GM21786 (cell line): ENCODE results near the gene MOK.

Source experiments
- ATAC-seq: cut with Tn5 transposase; IDR thresholded peaks from one replicate; pipeline ENCODE4 v1.9.1; 2021; ENCODE audit not compliant: unreplicated experiment

MOK gene

GRCh38 chr14:102226356-102227125 lies 78.4 kb downstream of the MOK start:
- no peak for ATAC-seq

DNA sequence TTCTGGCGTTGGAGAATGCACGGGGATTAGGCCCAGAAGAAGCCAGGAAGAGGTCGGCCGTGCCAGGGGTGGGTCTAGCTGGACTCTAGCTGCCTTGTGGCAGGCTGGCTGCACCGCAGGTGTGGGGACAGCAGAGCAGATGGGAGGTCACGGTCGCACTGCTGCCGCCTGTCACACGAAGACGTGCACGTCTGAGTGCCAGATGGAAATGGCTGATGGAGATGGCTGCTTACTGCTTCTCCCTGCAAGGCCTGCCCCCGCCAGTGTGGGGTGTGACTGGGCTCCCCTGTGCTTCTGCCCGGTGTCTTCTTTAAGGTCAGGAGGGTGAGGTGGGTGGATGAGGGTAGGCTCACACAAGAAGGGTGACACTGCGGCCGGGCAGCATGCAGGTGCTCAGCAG lies 79.0 kb downstream of the MOK start:
- ATAC-seq: no peak

DNA sequence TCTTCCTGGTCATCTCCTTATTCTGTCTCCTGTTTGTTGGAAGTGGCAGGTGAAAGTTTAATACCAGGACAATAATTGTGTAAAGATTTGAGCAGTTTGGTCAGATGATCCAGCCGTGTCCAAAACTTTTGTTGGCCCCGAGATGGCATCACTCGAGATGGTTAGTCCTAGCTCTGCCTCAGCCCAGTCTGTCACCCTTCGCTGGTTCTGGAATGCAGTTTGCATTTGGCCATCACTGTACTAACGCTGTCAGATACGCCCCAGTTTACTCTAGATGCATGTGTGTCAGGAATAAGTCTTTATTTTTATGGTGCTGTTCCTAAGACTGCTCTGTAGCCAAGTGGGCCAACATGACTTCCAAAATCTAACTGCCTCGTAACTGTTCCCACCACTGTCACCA lies 79.6 kb downstream of the MOK start:
- no peak for ATAC-seq

DNA sequence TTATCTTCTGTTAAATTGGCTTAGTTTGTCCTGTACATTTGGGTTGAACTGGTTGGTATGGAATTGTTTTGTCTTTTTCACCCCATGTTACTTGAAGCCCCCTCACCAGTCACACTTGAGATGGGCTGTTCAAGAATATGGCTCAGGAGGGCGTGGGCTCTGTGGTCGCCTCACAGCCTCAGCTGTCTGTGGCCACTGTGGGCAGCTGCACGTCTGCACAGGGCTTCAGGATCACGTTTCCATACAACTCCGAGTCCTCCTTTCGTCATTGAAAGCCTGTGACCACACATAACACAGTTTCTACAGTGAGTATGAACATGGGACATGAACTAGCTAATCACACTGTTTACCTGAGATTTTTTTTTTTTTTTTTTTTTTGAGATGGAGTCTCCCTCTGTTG lies 81.3 kb downstream of the MOK start:
- no peak for ATAC-seq

- ATAC-seq: no peak
Measured at GRCh38 chr14:102222751-102223150, 82.2 kb downstream of the MOK start.

- ATAC-seq: no peak
Measured at GRCh38 chr14:102222009-102222575, 82.9 kb downstream of the MOK start.

DNA sequence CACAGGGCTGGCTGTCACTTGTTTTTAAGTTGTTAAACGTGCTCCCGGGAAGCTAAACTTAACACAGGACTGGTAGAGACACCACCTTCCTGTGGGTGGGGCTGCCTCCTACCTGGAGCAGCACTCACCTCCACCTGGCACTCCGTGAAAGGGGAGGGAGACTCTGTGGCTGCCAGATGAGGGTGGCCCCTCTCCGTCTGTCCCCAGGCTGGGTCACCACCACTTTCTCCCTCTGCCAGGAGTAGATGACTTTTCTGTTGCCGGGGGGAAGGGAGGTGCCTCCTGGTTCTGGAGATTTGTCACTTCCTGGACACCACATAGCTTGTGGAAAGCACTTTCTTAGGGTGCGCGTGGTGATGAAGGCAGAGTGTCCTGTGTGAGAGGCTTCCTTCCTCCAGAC lies 83.9 kb downstream of the MOK start:
- ATAC-seq: no peak

DNA sequence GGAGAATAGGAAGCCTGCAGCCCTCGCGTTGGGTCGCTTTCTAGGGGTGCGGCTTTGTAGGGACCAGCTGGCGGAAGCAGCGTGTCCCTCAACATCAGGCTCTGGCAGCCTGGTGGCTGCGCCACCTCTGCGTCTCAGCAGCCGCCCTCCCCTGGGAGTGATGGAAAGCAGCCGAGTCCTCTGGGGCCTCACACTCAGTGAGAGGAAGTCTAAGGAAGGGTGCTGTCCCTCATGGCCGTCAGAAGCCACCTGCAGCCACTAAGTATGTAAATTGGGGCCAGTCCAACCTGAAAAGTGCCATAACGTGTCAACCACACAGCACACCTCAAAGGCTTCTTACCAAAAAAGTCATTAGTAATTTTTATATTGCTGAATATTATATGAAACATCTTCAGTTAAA lies 84.9 kb downstream of the MOK start:
- ATAC-seq: peak; percentile 98

- no peak for ATAC-seq
Measured at GRCh38 chr14:102219316-102219715, 85.6 kb downstream of the MOK start.

GRCh38 chr14:102218688-102219087 lies 86.3 kb downstream of the MOK start:
- ATAC-seq: no peak

- no peak for ATAC-seq
Measured at GRCh38 chr14:102217987-102218421, 87.0 kb downstream of the MOK start.

DNA sequence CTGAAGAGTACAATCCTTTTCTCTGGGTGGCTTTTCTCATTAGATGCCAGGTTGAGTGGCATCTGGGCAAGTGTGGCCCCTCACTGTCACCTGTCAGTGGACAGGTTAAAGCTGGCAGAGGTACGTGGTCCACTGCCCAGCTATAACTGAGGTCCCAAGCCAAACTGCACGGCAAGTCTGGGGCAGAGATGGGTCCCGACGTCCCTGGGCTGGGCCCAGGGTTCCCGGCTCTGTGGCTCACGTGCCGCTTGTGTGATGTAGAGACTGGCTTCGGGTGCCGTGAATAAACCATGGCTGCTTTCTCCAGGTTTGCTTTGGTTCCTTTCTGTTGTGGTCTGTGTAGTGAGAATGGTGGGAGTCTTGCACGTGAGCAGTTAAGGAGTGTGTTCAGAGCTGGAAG lies 87.6 kb downstream of the MOK start:
- no peak for ATAC-seq

- no peak for ATAC-seq
Measured at GRCh38 chr14:102215576-102216250, 89.3 kb downstream of the MOK start.

DNA sequence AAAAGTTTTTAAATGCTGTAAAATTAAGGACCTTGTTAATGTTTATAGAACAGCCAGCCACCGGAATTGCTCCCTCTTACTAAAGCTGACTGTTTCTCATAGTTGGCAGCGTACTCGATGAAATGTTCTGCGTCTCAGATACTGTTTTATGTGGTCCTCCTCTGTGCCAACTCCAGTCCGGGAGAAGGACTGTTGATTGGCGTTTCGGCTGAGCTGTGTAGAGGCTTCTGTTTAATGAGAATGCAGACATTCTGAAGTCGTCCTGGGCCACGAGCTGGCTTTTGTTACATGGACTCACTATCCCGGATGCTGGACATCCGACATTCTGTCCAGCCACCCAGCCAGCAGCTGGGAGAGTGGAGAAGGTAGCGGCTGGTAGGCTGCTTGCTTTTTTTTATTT lies 89.9 kb downstream of the MOK start:
- no peak for ATAC-seq

DNA sequence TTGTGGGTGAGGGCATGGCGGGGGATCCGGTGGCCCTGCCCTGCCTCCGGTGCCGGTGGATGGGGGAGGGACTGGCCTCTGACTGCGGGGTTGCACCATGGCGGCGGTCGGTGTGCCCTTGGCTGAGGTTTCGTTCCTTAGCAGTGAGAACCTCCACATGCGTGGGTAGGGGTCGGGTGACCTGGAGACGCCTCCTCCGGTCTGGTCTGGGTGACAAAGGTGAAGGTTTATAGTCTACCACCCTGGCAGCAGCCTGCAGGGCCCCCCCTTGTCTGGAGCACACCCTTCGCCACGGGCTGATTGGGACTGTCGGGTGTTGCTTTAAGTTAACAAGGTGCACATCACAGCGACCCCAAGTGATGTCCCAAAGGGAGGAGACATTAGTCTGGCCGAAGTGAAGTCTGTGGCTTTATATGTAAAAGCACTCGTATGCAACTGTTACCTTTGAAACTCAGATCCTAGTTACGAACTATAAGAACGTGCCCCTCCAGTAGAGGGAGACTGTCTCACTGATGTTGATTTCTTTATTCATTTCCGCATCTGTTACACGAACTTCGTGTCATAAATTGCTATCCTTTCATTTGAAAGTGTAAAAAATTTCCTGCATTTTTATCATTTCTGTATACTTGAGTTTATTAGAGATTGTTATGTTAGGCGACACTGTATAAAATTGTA lies 90.8 kb downstream of the MOK start:
- ATAC-seq: no peak

GRCh38 chr14:102213470-102213869 lies 91.5 kb downstream of the MOK start:
- ATAC-seq: no peak

GRCh38 chr14:102212845-102213244 lies 92.1 kb downstream of the MOK start:
- no peak for ATAC-seq

- no peak for ATAC-seq
Measured at GRCh38 chr14:102212356-102212755, 92.6 kb downstream of the MOK start.

DNA sequence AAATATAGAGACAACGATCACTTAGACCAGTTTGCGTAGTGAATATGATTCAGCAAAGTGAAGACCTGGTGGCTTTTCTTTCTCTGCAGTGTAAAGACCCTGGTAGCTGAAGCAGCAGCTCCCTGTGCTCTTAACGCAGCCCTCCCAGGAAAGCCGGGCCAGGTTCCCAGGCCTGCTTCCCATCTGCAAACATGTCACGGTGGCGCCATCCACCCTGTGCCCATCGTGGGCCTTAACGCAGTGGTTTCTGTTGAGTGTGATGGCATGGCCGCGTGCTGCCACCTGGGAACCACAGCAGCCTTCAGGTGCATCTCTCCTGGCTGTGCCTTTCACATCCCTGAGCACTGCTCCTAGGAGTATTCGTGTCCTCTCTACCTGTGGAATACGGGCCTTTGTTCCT lies 93.7 kb downstream of the MOK start:
- ATAC-seq: no peak

- no peak for ATAC-seq
Measured at GRCh38 chr14:102210421-102211042, 94.4 kb downstream of the MOK start.

DNA sequence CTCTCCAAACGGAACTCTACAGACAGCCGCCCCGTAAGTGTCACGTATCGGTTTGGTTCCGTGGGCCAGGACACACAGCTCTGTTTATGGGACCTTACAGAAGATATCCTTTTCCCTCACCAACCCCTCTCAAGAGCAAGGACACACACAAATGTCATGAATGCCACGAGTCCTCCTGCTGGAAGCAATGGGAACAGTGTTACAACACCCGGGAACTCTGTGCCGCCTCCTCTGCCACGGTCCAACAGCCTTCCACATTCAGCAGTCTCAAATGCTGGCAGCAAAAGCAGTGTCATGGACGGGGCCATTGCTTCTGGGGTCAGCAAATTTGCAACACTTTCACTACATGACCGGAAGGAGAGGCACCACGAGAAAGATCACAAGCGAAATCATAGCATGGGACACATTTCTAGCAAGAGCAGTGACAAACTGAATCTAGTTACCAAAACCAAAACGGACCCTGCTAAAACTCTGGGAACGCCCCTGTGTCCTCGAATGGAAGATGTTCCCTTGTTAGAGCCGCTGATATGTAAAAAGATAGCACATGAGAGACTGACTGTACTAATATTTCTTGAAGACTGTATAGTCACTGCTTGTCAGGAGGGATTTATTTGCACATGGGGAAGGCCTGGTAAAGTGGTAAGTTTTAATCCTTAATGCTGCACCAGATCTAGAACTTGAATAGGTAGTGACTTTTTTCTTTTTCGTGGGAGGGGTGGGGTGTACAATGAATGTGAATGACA lies 95.6 kb downstream of the MOK start:
- ATAC-seq: no peak
